Right cardiac atrium (tissue), 5 donors: ENCODE results near the gene CABP4. TPM values are rescaled to one million over a fixed set of nuclear protein-coding genes. Genes with fewer than 3 reads are reported as not detected.

Source experiments
- ATAC-seq, 2 donors: fragments of 200-7000 bp; cut with Tn5 transposase; one replicate each; pipeline versions ENCODE4 v1.8.0 to v1.9.1; 2020; ENCODE audit warnings: moderate library complexity in 2 of 2, mild to moderate bottlenecking in 1 of 2
- DNase-seq, 3 donors: peaks; one replicate each; pipeline ENCODE4 v3.0.0-alpha.2; 2020
- H3K27ac ChIP-seq: one replicate; pipeline ENCODE4 v1.5.1; 2013; ENCODE audit warnings: mild to moderate bottlenecking, low read length, control low read depth, moderate library complexity
- H3K27me3 ChIP-seq: one replicate; pipeline ENCODE4 v1.6.1; 2013; ENCODE audit not compliant: control insufficient read depth, insufficient read depth
- H3K4me1 ChIP-seq: one replicate; pipeline ENCODE4 v1.6.1; 2013; ENCODE audit warnings: low read length; ENCODE audit not compliant: control insufficient read depth, insufficient read depth
- H3K4me3 ChIP-seq: one replicate; pipeline ENCODE4 v1.5.1; 2013; ENCODE audit warnings: low read length, control low read depth
- H3K9me3 ChIP-seq: one replicate; pipeline ENCODE4 v1.6.1; 2013; ENCODE audit warnings: low read length; ENCODE audit not compliant: control insufficient read depth
- WGBS: extraction: QIAGEN DNeasy Blood & Tissue Kit; methylation state at CpG from one replicate; pipeline ENCODE4 v1.1.7; 2013; 5-methylcytosine and 5-hydroxymethylcytosine counted together
- intact Hi-C, 4 donors: fragments of 100-400 bp; cut with DNase I; formaldehyde crosslinking; loops; one replicate each; pipeline versions ENCODE4 v1.11.0 to v1.14.0; 2022 to 2023
- polyA plus RNA-seq: library from polyadenylated mRNA; stranded (reverse); fragments of 200-250 nt; gene quantifications from one replicate; pipeline ENCODE4 v1.2.3, GENCODE V29; 2013
- total RNA-seq, 4 donors: library from RNA; stranded (reverse); fragmentation: NEBNext Ultra II Directional; extraction: Animal tissue kit (Norgen Biotek cat#: 25700); gene quantifications; one replicate each; pipeline ENCODE4 v1.2.1, GENCODE V29; 2021
- donor health status: healthy with polysubstance abuse.
- donor health status: DM: no; HTN: yes; CAD: no.
- donor health status: DM: no; HTN: no; CAD: no.
- donor health status: DM: no; HTN: yes; CAD: no; lungs with severe emphysema.
- donor health status: DM: yes; HTN: yes; CAD: no.

The CABP4 gene
- total and polyA plus RNA-seq, 5 donors, result 0.81 to 1.8 (median 1.2) TPM

GRCh38 chr11:67448220-67448609 is 6.9 kb upstream of the CABP4 start:
- DNase-seq (no peak), ATAC-seq (no peak)
- Histone ChIP-seq H3K27ac (no peak overlapping the region), H3K27me3 (no peaks in the 10 kb centered on the region), H3K9me3 (no peaks in the 10 kb centered on the region), H3K4me3 (no peak overlapping the region), H3K4me1 (no peaks in the 10 kb centered on the region)
- 94% methylated on average over 7 of the region's 7 CpGs for WGBS
- intact Hi-C loops, result no loop called here

DNA sequence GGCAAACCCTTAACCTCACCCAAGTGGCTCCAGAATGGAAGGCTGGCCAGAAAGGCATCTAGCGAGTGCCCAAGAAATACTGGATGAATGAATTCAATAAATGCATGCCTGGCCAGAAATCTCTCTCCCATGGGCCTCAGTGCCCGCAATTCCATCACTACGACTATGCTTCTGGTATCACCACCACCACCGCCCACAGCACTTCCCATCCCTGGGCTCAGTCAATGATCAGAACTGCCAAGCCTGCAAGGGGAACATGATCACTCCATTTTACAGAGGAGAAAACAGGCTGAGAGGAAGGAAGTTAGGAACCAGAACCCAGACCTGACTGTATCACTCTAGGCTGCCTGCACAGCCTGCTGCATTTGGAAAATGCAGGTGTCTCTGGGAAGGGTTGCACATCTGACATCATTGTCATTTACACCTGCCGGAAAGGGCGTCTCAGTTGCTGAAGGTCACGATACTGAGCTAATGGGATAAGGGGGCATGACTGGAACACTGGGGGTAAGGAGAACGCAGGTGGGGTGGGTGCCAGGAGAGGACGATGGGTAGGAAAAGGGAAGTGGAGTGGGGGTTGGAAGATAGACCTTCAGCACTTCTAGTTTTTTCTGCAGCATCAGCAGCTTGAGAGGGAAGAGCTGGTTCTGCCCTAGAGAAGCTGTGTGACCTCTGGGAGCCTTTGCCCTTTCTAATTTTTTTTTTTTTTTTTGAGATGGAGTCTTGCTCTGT is 5.9 kb upstream of the CABP4 start:
- Histone ChIP-seq H3K4me1 (no peaks in the 10 kb centered on the region), H3K4me3 (no peak overlapping the region), H3K9me3 (no peaks in the 10 kb centered on the region), H3K27me3 (no peaks in the 10 kb centered on the region), H3K27ac (no peak overlapping the region)
- peak in 2 of 3 donors; percentile 16 to 33 for DNase-seq
- 69% methylated on average over 9 of the region's 9 CpGs for WGBS
- intact Hi-C loops, result no loop called here
- ATAC-seq, result no peak

- intact Hi-C loops, result no loop called here
- ATAC-seq, result no peak
- 89% methylated on average over 25 of the region's 25 CpGs for WGBS
These were observed 4.1 kb upstream of the CABP4 start for GRCh38 chr11:67450796-67451657.

DNA sequence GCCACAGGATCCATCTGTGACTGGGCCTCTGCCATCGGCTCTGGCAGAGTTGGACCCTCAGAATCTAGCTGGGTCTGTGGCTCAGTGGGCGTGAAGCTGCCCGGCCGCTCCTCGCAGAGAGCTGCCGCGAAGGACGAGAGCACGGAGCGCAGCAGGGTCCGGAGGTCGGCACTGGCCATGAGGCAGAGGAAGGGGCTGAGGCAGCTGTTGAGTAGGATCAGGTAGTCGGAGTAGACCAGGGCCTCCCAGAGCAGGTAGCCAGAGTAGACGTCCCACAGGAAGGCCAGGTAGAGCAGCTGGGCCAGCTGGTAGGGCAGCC is 3.5 kb upstream of the CABP4 start:
- 91% methylated on average over 14 of the region's 14 CpGs for WGBS
- H3K27ac ChIP-seq, result no peak overlapping the region
- H3K9me3 ChIP-seq, result no peaks in the 10 kb centered on the region
- H3K4me1 ChIP-seq, result no peaks in the 10 kb centered on the region
- peak in 1 of 3 donors; percentile 53 for DNase-seq
- intact Hi-C loops, result no loop called here
- ATAC-seq, result no peak
- H3K27me3 ChIP-seq, result no peaks in the 10 kb centered on the region
- no peak overlapping the region for H3K4me3 ChIP-seq

More at GRCh38 chr11:67450796-67451657, 4.1 kb upstream of the CABP4 start:
- no peak overlapping the region for H3K4me3 ChIP-seq
- no peak overlapping the region for H3K27ac ChIP-seq
- no peaks in the 10 kb centered on the region for H3K9me3 ChIP-seq
- H3K27me3 ChIP-seq, result no peaks in the 10 kb centered on the region
- no peaks in the 10 kb centered on the region for H3K4me1 ChIP-seq
- peak in 2 of 3 donors; percentile 34 to 58 for DNase-seq

GRCh38 chr11:67452141-67452952 is 2.8 kb upstream of the CABP4 start, which contains the start of gene GPR152:
TSS of gene GPR152 (minus strand) at chr11:67452729. CDS start at chr11:67452724, 5 bp downstream.
- DNase-seq (peak; percentile 56 to 83 (median 83)), ATAC-seq (peak; percentile 61 to 62)
- Histone ChIP-seq H3K27ac (no peak within 1 kb of the TSS), H3K9me3 (no peaks in the 10 kb centered on the region), H3K27me3 (no peaks in the 10 kb centered on the region), H3K4me1 (no peaks in the 10 kb centered on the region), H3K4me3 (no peak within 1 kb of the TSS)
- WGBS, result 66% methylated on average over 33 of the region's 33 CpGs
- intact Hi-C loops, result no loop called here

DNA sequence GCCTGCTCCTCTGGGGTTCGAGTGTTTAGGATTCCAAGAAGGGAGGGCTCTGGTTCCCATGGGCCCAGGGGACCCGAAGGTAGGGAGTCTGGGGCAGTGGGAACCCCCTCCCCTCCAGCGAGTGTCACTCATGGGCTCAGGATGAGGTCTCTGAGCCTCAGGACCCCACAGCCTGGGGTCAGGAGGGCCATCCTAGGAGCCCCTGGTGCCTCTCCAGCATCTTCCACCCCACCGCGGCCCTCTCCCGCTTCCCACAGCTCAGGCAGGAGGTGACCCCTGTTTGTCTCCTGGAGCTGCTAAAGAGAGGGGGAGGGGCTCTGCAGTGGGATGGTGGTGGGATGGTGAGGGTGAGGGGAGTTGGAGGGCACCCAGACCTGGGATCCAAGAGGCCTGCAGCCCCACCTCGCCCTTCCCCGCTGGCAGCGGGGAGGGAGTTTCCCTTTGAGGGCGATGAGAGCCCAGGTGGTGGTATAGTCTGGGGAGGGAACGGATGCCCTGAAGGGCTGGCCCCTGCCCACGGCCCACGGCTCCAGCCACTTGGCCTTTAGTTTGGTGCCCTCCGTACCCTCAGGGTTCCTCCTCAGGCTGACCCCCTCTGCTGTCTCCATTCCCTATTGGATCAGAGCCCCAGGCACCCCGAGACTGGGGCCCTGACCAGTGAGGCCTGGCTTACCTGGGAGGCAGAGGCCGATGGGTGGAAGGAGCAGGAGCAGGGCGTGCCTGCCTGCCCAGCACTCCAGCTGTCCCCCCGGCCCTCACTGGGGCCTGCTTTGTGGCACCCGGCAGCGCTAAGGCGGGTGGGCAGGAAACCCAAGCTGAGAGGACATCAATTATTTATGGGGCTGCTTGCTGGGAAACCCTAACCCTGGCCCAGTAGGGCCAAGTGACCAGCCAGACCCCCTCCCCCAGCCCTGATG is 1.1 kb upstream of the CABP4 start:
- WGBS, result 91% methylated on average over 21 of the region's 21 CpGs
- DNase-seq, result peak in 2 of 3 donors; percentile 44
- intact Hi-C loops, result no loop called here

GRCh38 chr11:67456068-67456705 is 1.0 kb downstream of the CABP4 start:
- intact Hi-C loops, result no loop called here
- Histone ChIP-seq H3K4me3 (no peak overlapping the region), H3K27me3 (no peaks in the 10 kb centered on the region), H3K4me1 (no peaks in the 10 kb centered on the region), H3K27ac (no peak overlapping the region), H3K9me3 (no peaks in the 10 kb centered on the region)
- whole genome bisulfite sequencing, result 75% methylated on average over 25 of the region's 25 CpGs
- DNase-seq (peak; percentile 9 to 56 (median 47)), ATAC-seq (no peak)

More for the DNA sequence above, 1.1 kb upstream of the CABP4 start:
- no peak for ATAC-seq
- Histone ChIP-seq H3K9me3 (no peaks in the 10 kb centered on the region), H3K27me3 (no peaks in the 10 kb centered on the region), H3K27ac (no peak overlapping the region), H3K4me1 (no peaks in the 10 kb centered on the region), H3K4me3 (no peak overlapping the region)

DNA sequence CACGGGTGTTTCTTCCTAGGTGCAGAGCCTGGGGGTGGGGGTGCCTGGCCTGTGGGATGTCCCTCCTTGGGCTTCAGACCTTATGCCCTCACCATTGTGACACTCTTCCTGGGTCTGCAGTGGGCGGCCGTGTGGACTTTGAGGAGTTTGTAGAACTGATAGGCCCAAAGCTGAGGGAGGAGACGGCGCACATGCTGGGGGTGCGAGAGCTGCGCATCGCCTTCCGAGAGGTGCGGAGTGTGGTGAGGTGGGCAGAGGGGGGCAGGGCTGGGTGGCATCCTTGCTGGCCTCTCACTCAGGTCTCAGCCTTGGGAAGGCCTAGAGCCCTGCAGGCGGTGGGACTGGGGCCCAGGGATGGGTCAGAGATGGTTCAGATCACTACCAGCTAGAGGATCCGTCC is 2.3 kb downstream of the CABP4 start:
- DNase-seq, result peak; percentile 7 to 44 (median 41)
- Histone ChIP-seq H3K4me3 (no peak overlapping the region), H3K9me3 (no peaks in the 10 kb centered on the region), H3K27me3 (no peaks in the 10 kb centered on the region), H3K27ac (no peak overlapping the region), H3K4me1 (no peaks in the 10 kb centered on the region)
- ATAC-seq, result no peak
- intact Hi-C loops, result no loop called here
- WGBS, result 93% methylated on average over 12 of the region's 12 CpGs

DNA sequence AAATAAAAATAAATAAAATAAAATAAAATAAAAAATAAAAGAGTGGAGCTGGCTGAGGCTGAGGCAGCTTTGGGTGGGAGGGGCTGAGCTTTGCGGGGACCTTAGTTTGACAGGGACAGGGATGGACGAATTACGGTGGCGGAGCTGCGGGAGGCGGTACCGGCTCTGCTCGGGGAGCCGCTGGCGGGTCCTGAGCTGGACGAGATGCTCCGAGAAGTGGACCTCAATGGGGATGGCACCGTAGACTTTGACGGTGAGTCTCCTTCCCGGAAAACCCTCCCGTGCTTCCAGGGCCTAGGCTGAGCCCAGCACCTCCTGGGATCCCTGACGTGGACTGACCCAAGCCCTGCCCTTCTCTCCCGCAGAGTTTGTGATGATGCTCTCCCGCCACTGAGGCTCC is 3.1 kb downstream of the CABP4 start:
- no peak for ATAC-seq
- intact Hi-C loops, result no loop called here
- Histone ChIP-seq H3K27me3 (no peaks in the 10 kb centered on the region), H3K27ac (no peak overlapping the region), H3K4me1 (no peaks in the 10 kb centered on the region), H3K9me3 (no peaks in the 10 kb centered on the region), H3K4me3 (no peak overlapping the region)
- DNase-seq, result peak; percentile 6 to 37 (median 22)
- WGBS, result 87% methylated on average over 19 of the region's 19 CpGs

DNA sequence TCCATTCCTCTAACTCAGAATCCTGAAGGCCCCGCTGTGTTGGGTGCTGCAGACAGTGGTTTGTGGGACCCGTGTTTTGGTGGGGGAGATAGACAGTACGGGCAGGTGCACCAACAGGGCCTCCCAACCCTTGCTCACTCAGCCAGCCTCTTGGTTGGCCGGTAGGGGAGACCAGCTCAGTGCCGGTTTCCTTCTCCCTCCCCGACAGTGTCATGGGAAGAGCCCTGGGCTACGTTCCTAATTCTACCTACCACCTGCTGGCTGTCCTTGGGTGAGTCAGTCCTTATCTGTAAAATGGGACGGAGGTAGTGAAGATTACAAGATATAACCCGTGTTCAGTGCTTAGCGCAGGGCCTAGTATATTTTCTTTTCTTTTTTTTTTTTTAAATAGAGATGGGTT is 8.0 kb downstream of the CABP4 start:
- Histone ChIP-seq H3K9me3 (no peaks in the 10 kb centered on the region), H3K27me3 (no peaks in the 10 kb centered on the region), H3K27ac (no peak overlapping the region), H3K4me3 (no peak overlapping the region), H3K4me1 (peaks cover 3% of the 10 kb centered on the region)
- DNase-seq (peak in 2 of 3 donors; percentile 20 to 26), ATAC-seq (no peak)
- WGBS, result 91% methylated on average over 10 of the region's 10 CpGs
- intact Hi-C loops, result loop anchor here in 1 of 4 donors (10.0 kb wide), 1 partner anchor 48 kb away; the partner anchor contains the start of gene CARNS1
